Mesodermal cell (in vitro differentiated cells): Measurements from ENCODE around the gene LRMDA.

Experiments
- H3K27ac ChIP-seq: 2 replicates; pipeline ENCODE4 v1.7.0; 2013; ENCODE audit warnings: mild to moderate bottlenecking, low read depth, low read length, moderate library complexity; ENCODE audit not compliant: severe bottlenecking
- H3K36me3 ChIP-seq: 2 replicates; pipeline ENCODE4 v1.7.1; 2013; ENCODE audit warnings: mild to moderate bottlenecking, low read length, moderate library complexity; ENCODE audit not compliant: control insufficient read depth, insufficient read depth
- H3K4me1 ChIP-seq: one replicate; pipeline ENCODE4 v1.7.1; 2013; ENCODE audit warnings: mild to moderate bottlenecking, low read length; ENCODE audit not compliant: insufficient read depth, control insufficient read depth, poor library complexity, severe bottlenecking
- H3K4me3 ChIP-seq: 2 replicates; pipeline ENCODE4 v1.7.0; 2013; ENCODE audit warnings: low read length, control low read depth, mild to moderate bottlenecking; ENCODE audit not compliant: insufficient read depth, poor library complexity, severe bottlenecking; ENCODE audit errors: extremely low read depth
- H3K9me3 ChIP-seq: 2 replicates; pipeline ENCODE4 v1.7.1; 2013; ENCODE audit warnings: mild to moderate bottlenecking, low read length, moderate library complexity; ENCODE audit not compliant: control insufficient read depth
- WGBS, 2 experiments: methylation state at CpG; one replicate each; pipeline ENCODE4 v1.1.5; 2013; ENCODE audit warnings: missing lambda C conversion rate in 2 of 2; ENCODE audit not compliant: insufficient coverage in 2 of 2; 5-methylcytosine and 5-hydroxymethylcytosine counted together

Gene LRMDA

DNA sequence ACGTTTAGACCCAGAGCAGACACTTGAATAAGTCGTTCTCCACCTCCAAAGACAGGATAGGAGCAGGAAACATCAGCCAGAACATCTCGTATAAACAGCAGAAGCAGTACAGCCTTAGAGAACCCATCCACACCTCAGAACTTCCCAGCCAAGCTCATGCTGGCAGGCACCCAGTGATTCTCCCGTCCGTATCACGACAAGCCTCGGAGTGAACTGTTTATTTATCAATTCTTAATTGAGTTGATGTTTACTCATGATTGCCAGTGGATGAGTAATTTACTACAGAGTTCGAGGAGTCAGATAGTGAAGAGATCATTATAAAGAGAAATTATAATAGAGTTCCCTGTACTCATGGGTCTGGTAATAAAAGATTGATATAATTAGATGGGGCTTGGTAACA, 811.5 kb downstream of the LRMDA start:
- WGBS, 2 experiments, result 90 to 100% methylated on average over 2 to 3 of the region's 8 CpGs
- no peak overlapping the region for H3K27ac ChIP-seq

DNA sequence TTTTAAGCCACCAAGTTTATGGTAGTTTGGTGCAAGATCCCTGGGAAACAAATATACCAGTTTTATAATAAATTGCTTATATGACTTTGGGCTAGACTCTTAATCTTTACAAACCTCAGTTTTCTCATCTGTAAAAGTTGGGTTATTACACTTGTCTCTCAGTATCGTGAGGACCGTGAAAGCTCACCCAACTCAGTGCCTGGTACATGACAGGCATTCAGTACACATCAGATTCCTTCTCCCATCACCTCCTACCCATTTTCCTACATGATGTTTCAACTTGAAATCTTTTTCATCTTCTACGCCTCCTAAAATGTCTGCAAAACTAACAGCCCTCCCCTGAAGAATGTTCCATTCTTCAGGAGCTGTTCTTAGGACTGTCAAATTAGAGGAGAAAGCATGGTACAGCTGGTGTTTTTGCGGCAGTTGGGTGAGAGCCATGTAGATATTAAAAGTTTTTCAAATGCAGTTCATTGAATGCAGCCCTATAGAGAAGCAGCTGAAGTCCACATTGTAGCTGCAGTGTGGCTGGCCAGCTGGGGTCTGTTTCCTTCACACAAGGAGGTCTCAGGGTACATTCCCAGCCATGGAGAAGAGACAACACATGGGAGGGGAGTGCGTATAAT, 812.8 kb downstream of the LRMDA start:
- 93 to 100% methylated on average over 4 to 5 of the region's 5 CpGs for WGBS, 2 experiments
- H3K27ac ChIP-seq, result no peak overlapping the region
- H3K9me3 ChIP-seq, result no peaks in the 10 kb centered on the region
- no peak overlapping the region for H3K4me3 ChIP-seq
- H3K36me3 ChIP-seq, result no peaks in the 10 kb centered on the region
- no peaks in the 10 kb centered on the region for H3K4me1 ChIP-seq

More for the DNA sequence above, 811.5 kb downstream of the LRMDA start:
- Histone ChIP-seq H3K4me3 (no peak overlapping the region), H3K36me3 (no peaks in the 10 kb centered on the region), H3K4me1 (no peaks in the 10 kb centered on the region), H3K9me3 (no peaks in the 10 kb centered on the region)

DNA sequence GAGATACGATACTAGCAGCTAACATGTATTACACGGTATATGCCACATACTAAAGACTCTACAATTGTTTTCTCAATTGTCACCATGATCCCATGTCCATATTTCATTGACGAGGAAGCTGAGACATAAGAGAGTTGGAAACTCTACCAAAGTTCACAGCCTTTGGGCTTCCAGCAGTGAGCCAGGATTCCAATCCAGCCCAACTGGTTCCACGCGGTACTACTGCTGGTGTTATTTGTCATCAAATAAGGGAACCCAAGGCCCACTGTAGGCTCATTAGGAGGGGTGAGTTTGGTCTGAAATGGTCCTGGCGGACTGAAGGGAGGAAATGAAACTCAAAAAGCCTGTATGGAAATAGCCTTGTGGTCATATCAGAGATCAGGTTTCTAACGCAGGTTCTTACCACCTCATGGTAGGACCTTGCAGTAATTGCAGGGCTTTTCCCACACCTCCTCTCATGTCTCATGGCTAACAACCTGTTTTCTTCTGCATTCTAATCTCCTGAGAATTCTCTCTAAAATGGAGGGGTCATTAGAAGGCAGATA, 814.6 kb downstream of the LRMDA start:
- Histone ChIP-seq H3K9me3 (no peaks in the 10 kb centered on the region), H3K27ac (no peak overlapping the region), H3K4me1 (no peaks in the 10 kb centered on the region), H3K4me3 (no peak overlapping the region), H3K36me3 (no peaks in the 10 kb centered on the region)
- WGBS, 2 experiments, result 88 to 96% methylated on average over 5 to 7 of the region's 7 CpGs

DNA sequence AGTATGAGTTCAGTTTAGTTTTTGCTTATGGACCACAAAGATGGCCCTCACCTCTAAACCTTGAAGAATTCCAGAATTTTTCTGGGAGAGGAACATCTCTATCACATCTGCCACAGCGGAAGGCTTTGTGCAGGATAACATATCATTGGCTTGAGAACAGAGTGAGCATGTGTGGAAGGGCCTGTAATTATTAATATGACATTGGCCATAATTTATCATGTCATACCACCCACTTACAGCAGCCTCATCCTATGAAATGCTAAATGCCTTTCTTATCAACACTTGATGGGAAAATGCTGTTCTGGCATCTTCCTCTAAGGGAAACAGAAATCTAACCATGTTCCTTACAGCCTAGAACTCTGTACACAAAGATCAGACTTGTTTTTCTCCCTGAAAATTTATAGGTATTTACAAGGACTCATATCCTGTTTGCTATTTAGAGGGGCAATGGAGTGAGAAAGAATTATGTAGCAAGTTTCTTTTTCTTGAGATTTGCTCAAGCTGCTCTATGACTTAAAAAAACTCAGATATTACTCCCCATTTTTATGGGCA, 817.3 kb downstream of the LRMDA start:
- no CpG with 5 or more reads among the region's 1 CpG for WGBS, 2 experiments
- Histone ChIP-seq H3K4me3 (no peak overlapping the region), H3K27ac (no peak overlapping the region), H3K36me3 (no peaks in the 10 kb centered on the region), H3K9me3 (no peaks in the 10 kb centered on the region), H3K4me1 (no peaks in the 10 kb centered on the region)

DNA sequence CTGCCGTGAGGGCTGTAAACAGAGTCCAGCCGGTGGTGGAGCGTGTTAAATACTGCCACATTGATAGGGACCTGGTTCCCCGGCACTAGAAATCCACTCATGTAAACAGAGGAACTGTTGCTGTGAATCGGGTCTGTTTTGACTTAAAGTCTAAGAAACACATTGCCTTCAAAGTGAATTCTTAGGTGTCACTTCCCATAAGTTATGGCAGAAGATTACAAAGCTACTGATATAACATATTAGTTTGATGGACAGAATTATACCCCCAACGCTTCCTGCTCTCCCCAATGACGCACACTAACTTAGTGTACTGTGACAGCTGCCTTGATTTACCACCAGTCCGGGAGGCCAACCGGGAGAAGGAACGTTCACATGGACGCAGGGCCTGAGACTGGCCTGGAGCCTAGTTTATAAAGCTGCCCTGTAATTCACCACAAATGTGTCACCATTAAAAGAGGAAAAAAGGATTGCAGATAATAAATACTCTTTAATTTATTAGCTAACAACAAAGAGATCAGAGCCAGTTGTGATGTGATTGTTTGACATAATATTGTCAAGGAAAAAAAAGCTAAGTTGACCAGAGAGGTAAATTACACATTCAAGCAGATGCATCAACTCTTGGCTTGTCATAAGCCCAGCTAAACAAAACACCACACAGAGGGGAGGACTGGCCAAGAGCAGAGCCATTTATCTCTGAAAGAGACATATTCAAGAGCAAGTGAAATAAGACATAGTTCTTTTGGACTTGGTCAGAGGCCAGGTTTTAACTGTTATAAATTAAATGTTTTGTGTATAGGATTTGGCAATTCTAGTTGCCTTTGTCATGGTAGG, 820.6 kb downstream of the LRMDA start:
- no peak overlapping the region for H3K4me3 ChIP-seq
- no peaks in the 10 kb centered on the region for H3K9me3 ChIP-seq
- 91 to 92% methylated on average over 5 to 7 of the region's 11 CpGs for WGBS, 2 experiments
- H3K4me1 ChIP-seq, result no peaks in the 10 kb centered on the region
- peak overlapping the region; percentile 80 for H3K27ac ChIP-seq
- no peaks in the 10 kb centered on the region for H3K36me3 ChIP-seq

DNA sequence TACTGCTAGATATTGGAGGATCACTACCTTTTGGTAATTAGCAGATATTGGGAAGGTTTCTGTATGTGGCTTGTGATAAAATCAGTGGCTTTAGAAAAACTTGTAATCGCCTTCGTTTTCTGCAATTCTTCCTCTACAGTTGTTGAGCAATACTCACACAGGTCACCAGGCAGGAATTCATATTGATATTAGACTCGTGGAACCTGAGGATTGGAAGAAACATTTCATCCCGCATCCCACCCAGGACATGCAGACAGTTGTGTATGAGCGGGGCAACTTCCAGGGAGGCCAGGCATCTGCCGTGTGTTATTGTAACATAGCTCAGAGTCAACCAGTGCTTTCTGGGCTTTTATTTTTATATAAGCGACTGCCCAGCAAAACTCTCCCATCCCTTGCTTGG, 821.3 kb downstream of the LRMDA start:
- Histone ChIP-seq H3K9me3 (no peaks in the 10 kb centered on the region), H3K4me1 (no peaks in the 10 kb centered on the region), H3K36me3 (no peaks in the 10 kb centered on the region), H3K27ac (peak overlapping the region; percentile 80), H3K4me3 (no peak overlapping the region)
- 92% methylated on average over 2 to 4 of the region's 7 CpGs for WGBS, 2 experiments

DNA sequence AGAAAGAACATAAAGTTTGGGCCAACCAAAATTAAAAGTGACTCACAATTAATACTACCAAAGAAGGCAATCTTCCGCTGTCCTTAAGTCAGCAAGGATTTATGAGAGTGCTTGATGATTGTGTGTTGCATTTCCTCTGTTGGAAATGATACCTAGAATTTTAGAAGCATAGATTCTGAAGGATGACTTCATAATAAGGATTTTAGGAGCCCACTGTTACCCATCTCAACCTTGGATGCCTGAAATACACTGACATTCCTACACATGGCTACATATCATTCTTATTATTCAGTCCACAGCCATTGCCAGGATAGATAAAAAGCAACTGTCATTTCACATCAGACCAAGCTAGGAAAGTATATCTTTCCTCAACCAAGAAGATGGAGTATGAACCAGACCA, 823.8 kb downstream of the LRMDA start:
- Histone ChIP-seq H3K9me3 (no peaks in the 10 kb centered on the region), H3K4me3 (no peak overlapping the region), H3K27ac (no peak overlapping the region), H3K36me3 (no peaks in the 10 kb centered on the region), H3K4me1 (no peaks in the 10 kb centered on the region)
- WGBS, 2 experiments, result no CpG with 5 or more reads among the region's 1 CpG

DNA sequence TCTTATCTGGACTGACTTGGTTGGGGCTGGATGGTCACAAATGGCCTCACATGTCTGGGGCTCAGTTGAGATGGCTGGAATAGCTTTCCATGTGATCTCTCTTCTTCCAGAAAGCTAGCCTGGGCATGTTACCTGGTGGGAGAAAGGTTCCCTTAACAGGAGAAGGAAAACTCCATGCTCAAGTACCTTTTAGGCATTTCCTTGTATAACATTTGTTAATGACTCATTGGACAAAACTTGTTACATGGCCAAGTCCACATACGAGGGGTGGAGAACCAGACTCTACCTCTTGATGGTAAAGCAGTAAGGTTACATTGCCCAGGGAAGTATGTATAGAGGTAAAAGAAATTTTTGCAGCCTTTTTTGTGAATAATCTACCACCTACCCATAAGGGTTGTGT, 826.4 kb downstream of the LRMDA start:
- Histone ChIP-seq H3K9me3 (peaks cover 6% of the 10 kb centered on the region), H3K36me3 (no peaks in the 10 kb centered on the region), H3K27ac (no peak overlapping the region), H3K4me3 (no peak overlapping the region), H3K4me1 (no peaks in the 10 kb centered on the region)
- 100% methylated on average over 1 of the region's 1 CpG; no CpG with 5 or more reads in 1 of the 2 experiments for WGBS, 2 experiments

DNA sequence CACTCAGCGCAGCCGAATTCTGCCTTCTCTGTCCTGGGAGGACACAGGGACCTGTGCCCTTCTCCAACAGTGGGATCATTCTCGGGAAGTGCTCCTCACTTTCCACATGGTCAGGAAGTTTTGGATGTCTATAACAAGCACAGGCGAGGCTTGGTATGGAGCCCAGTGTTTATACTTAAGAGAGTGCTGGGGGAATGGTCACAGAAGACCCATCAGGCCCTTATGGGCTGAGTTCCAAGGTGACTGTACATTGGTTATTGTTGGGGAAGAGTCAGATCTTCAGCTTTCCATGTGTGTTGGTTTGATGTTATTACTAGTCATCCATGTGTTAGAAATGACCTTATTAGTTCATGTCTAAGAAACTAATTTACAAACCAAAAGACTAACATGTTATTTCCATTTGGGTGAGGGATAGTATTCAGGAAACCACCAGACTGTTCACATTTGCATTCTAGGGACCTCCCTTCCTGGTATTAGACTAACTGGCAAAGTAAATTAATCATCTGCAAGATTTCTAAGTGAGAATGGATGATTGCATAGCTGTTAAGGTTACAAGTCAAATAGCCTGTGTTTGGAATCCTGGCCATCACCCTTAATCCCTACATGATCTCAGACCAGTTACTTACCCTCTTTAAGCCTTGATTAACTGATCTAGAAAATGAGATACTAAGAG, 834.2 kb downstream of the LRMDA start:
- no peaks in the 10 kb centered on the region for H3K4me1 ChIP-seq
- no peak overlapping the region for H3K27ac ChIP-seq
- H3K36me3 ChIP-seq, result no peaks in the 10 kb centered on the region
- WGBS, 2 experiments, result 75 to 77% methylated on average over 4 of the region's 4 CpGs
- no peak overlapping the region for H3K4me3 ChIP-seq
- peaks cover 3% of the 10 kb centered on the region for H3K9me3 ChIP-seq

DNA sequence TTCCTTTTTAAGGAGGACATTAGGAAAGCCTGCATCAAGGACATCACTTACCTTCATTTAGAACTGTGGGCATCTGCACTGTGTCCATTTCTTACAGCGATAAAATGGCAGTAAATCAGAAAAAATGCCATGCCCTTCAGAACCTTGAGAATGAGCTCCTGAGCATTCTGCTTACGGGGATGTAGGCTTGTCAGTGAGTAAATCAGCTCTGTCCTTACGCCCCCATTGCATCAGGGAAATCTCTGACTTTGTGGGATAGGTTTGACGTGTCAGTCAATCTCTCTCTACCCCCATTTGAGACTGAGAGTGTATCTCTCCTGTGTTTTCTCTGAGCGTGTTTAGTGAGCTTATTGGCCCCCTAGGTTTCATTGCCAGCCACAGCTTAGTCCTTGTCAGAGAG, 837.1 kb downstream of the LRMDA start:
- WGBS, 2 experiments, result 80 to 88% methylated on average over 3 of the region's 5 CpGs

More for the DNA sequence above, 837.1 kb downstream of the LRMDA start:
- no peaks in the 10 kb centered on the region for H3K36me3 ChIP-seq
- H3K27ac ChIP-seq, result no peak overlapping the region
- no peaks in the 10 kb centered on the region for H3K9me3 ChIP-seq
- no peaks in the 10 kb centered on the region for H3K4me1 ChIP-seq
- no peak overlapping the region for H3K4me3 ChIP-seq
